Glutamatergic neuron (in vitro differentiated cells): Measurements from ENCODE around the gene CST3. TPM values are rescaled to one million over a fixed set of nuclear protein-coding genes. Genes with fewer than 3 reads are reported as not detected.

Experiments
- DNase-seq: peaks from one replicate; pipeline ENCODE4 v3.0.0; 2022
- H3K27ac Mint-ChIP-seq: one replicate; pipeline ENCODE4 v1.8.0; 2020; ENCODE audit warnings: mild to moderate bottlenecking, mixed read lengths, inconsistent platforms; ENCODE audit not compliant: unreplicated experiment
- H3K27me3 Mint-ChIP-seq: one replicate; pipeline ENCODE4 v1.8.0; 2020; ENCODE audit warnings: mild to moderate bottlenecking, moderate library complexity, mixed read lengths, inconsistent platforms; ENCODE audit not compliant: unreplicated experiment
- H3K36me3 Mint-ChIP-seq: one replicate; pipeline ENCODE4 v1.8.0; 2020; ENCODE audit warnings: mild to moderate bottlenecking, mixed read lengths, inconsistent platforms; ENCODE audit not compliant: unreplicated experiment
- H3K4me1 Mint-ChIP-seq: one replicate; pipeline ENCODE4 v1.8.0; 2020; ENCODE audit warnings: mild to moderate bottlenecking, low read depth, mixed read lengths, inconsistent platforms; ENCODE audit not compliant: unreplicated experiment
- H3K4me3 Mint-ChIP-seq: one replicate; pipeline ENCODE4 v1.8.0; 2020; ENCODE audit warnings: mild to moderate bottlenecking, mixed read lengths, inconsistent platforms; ENCODE audit not compliant: unreplicated experiment
- H3K9me3 Mint-ChIP-seq: one replicate; pipeline ENCODE4 v1.8.0; 2020; ENCODE audit warnings: mild to moderate bottlenecking, moderate library complexity, mixed read lengths, inconsistent platforms; ENCODE audit not compliant: unreplicated experiment
- CTCF ChIP-seq: fragments of 200-600 bp; sonication (generic); IDR thresholded peaks from one replicate; pipeline ENCODE4 v1.5.0; 2021; ENCODE audit not compliant: partially characterized antibody, unreplicated experiment
- total RNA-seq: library from RNA; stranded (reverse); fragmentation: NEBNext Ultra II Directional; extraction: Animal tissue kit (Norgen Biotek cat#: 25700); gene quantifications from one replicate; pipeline ENCODE4 v1.2.1, GENCODE V29; 2021; ENCODE audit not compliant: unreplicated experiment

The CST3 gene
- total RNA-seq, 1 donor from 2014 or later = 224 TPM

DNA sequence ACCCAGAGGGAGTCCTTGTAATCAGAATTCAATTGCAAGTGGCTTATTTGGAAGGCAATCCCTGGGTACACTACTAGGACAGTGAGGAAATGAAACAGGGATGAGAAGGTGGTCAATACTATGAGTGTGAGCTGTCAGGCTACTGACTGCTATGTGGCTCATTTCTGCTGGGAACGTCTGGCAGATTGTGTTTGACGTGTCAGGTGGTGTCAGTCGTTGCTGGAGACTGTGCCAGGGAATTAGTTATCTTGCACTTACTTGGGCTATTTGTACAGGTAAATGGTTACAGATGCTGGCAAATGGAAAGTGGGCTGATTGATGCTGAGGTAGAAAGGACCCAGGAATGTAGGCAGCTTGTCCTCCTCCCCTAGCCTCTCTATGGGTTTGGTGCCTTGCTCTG lies 33.7 kb upstream of the CST3 start:
- Mint-ChIP-seq H3K27me3 (peaks cover 2% of the 10 kb centered on the region), H3K9me3 (no peaks in the 10 kb centered on the region), H3K27ac (no peak overlapping the region), H3K36me3 (no peaks in the 10 kb centered on the region), H3K4me3 (no peak overlapping the region), H3K4me1 (no peaks in the 10 kb centered on the region)
- DNase-seq = no peak
- no peak for TF ChIP-seq CTCF

GRCh38 chr20:23670361-23670760 lies 32.6 kb upstream of the CST3 start:
- Mint-ChIP-seq H3K4me3 (no peak overlapping the region), H3K4me1 (no peaks in the 10 kb centered on the region), H3K9me3 (no peaks in the 10 kb centered on the region), H3K27me3 (peaks cover 2% of the 10 kb centered on the region), H3K36me3 (no peaks in the 10 kb centered on the region), H3K27ac (no peak overlapping the region)
- no peak for TF ChIP-seq CTCF
- no peak for DNase-seq

DNA sequence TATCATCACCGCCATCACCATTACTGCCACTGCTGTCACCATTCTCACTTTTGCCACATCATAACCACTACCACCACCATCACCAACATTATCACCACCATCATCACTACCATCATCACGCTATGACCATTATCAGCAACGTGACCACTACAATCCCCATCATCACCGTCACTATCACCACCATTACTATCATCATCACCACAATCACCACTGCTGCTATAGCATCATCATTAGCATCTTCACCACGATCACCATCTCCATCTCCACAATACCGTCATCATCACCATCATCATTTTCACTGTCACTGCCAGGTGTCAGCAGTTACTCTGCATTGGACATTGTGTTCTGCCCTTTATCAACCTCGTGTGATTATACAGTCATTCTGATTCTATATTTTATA lies 32.1 kb upstream of the CST3 start:
- H3K4me1 Mint-ChIP-seq = no peaks in the 10 kb centered on the region
- no peak for DNase-seq
- no peak overlapping the region for H3K4me3 Mint-ChIP-seq
- H3K9me3 Mint-ChIP-seq = no peaks in the 10 kb centered on the region
- no peak for TF ChIP-seq CTCF
- no peaks in the 10 kb centered on the region for H3K36me3 Mint-ChIP-seq
- peaks cover 2% of the 10 kb centered on the region for H3K27me3 Mint-ChIP-seq
- no peak overlapping the region for H3K27ac Mint-ChIP-seq

- H3K27ac Mint-ChIP-seq = no peak overlapping the region
- no peaks in the 10 kb centered on the region for H3K36me3 Mint-ChIP-seq
- H3K9me3 Mint-ChIP-seq = no peaks in the 10 kb centered on the region
- TF ChIP-seq CTCF = no peak
- peaks cover 2% of the 10 kb centered on the region for H3K27me3 Mint-ChIP-seq
- no peaks in the 10 kb centered on the region for H3K4me1 Mint-ChIP-seq
- no peak overlapping the region for H3K4me3 Mint-ChIP-seq
- DNase-seq = no peak
Measured at GRCh38 chr20:23669327-23669726, 31.6 kb upstream of the CST3 start.

GRCh38 chr20:23668477-23668951 lies 30.8 kb upstream of the CST3 start:
- H3K9me3 Mint-ChIP-seq = no peaks in the 10 kb centered on the region
- no peaks in the 10 kb centered on the region for H3K36me3 Mint-ChIP-seq
- TF ChIP-seq CTCF = peak; percentile 90
- H3K4me1 Mint-ChIP-seq = no peaks in the 10 kb centered on the region
- H3K4me3 Mint-ChIP-seq = no peak overlapping the region
- DNase-seq = peak; percentile 64
- H3K27ac Mint-ChIP-seq = no peak overlapping the region
- H3K27me3 Mint-ChIP-seq = peaks cover 2% of the 10 kb centered on the region
